Left ventricle myocardium inferior (tissue), 1 donor: ENCODE measurements around the gene SAFB. TPM values are rescaled to one million over a fixed set of nuclear protein-coding genes. Genes with fewer than 3 reads are reported as not detected.
"Not testable (repeated sequence)": the region's sequence is repeated elsewhere in the genome, so short reads cannot be mapped to it uniquely, and the experiment has no call there.

ENCODE experiments used
- DNase-seq: peaks from one replicate; pipeline ENCODE4 v3.0.0-alpha.2; 2020
- H3K27ac ChIP-seq: fragments of 200-600 bp; replicated peaks from 2 replicates; pipeline ENCODE4 v1.8.0; 2021
- H3K27me3 ChIP-seq: fragments of 200-600 bp; 2 replicates; pipeline ENCODE4 v1.8.0; 2021; ENCODE audit warnings: low read depth
- H3K36me3 ChIP-seq: fragments of 200-600 bp; 2 replicates; pipeline ENCODE4 v1.8.0; 2021
- H3K4me1 ChIP-seq: fragments of 200-600 bp; 2 replicates; pipeline ENCODE4 v1.8.0; 2021
- H3K4me3 ChIP-seq: fragments of 200-600 bp; 2 replicates; pipeline ENCODE4 v1.8.0; 2021; ENCODE audit warnings: mild to moderate bottlenecking, moderate library complexity
- H3K9me3 ChIP-seq: fragments of 200-600 bp; replicated peaks from 2 replicates; pipeline ENCODE4 v1.8.0; 2021
- intact Hi-C: fragments of 100-400 bp; cut with micrococcal nuclease; formaldehyde crosslinking; loops from one replicate; pipeline ENCODE4 v1.11.0; 2022
- total RNA-seq: library from RNA; stranded (reverse); fragmentation: NEBNext Ultra II Directional; extraction: Animal tissue kit (Norgen Biotek cat#: 25700); gene quantifications from one replicate; pipeline ENCODE4 v1.2.1, GENCODE V29; 2021
- TF ChIP-seq, protein P1 (sequence below): fragments of 200-600 bp; IDR thresholded peaks from 2 replicates; pipeline ENCODE4 v1.8.0; 2021; ENCODE audit warnings: antibody characterized with exemption, mild to moderate bottlenecking, borderline replicate concordance
- donor health status: DM: no; HTN: yes; CAD: no; lungs with severe emphysema.

Gene SAFB
- total RNA-seq, 1 donor from 2014 or later, result 54.6 TPM

DNA sequence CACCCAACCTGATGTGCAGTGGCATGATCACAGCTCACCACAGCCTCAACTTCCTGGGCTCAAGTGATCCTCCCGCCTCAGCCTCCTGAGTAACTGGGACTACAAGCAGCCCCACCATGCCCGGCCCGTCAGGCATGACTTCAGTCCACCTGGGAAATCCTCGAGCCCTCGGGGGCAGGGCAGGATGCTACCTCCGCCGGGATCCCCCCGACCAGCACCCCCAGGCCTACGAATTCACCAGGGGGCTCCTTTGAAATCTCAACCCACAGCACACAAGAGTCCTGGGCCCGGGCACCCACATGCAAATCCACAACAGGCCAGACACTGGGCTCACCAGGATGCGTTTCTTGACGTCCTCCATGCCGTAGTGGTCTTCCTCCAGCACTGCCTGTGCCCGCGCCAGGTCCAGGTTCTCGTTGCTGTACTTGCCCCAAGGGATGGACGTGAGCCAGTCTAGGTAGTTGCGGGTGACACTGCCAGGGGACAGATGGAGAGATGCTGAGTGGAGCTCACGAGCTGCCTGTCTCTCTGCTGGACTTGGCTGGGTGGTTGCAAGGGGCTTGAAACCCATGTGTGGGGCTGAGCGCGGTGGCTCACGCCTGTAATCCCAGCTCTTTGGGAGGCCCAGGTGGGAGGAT lies 77.7 kb downstream of the SAFB start:
- intact Hi-C loops, result no loop called here
- H3K36me3 ChIP-seq, result peaks cover 80% of the 10 kb centered on the region

DNA sequence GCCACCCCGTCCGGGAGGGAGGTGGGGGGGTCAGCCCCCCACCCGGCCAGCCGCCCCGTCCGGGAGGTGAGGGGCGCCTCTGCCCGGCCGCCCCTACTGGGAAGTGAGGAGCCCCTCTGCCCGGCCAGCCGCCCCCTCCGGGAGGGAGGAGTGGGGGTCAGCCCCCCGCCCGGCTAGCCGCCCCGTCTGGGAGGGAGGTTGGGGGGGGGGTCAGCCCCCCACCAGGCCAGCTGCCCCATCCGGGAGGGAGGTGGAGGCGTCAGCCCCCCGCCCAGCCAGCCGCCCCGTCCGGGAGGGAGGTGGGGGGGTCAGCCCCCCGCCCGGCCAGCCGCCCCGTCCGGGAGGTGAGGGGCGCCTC lies 79.1 kb downstream of the SAFB start:
- H3K27me3 ChIP-seq, H3K9me3 ChIP-seq, H3K27ac ChIP-seq, H3K4me1 ChIP-seq, H3K4me3 ChIP-seq, DNase-seq, intact Hi-C loops: not testable (repeated sequence)
- peaks cover 80% of the 10 kb centered on the region for H3K36me3 ChIP-seq

More for the DNA sequence above, 77.7 kb downstream of the SAFB start:
- Histone ChIP-seq H3K4me3 (no peak overlapping the region), H3K27ac (no peak overlapping the region), H3K4me1 (no peaks in the 10 kb centered on the region), H3K9me3 (no peaks in the 10 kb centered on the region), H3K27me3 (no peaks in the 10 kb centered on the region)
- TF ChIP-seq, protein P1, sequence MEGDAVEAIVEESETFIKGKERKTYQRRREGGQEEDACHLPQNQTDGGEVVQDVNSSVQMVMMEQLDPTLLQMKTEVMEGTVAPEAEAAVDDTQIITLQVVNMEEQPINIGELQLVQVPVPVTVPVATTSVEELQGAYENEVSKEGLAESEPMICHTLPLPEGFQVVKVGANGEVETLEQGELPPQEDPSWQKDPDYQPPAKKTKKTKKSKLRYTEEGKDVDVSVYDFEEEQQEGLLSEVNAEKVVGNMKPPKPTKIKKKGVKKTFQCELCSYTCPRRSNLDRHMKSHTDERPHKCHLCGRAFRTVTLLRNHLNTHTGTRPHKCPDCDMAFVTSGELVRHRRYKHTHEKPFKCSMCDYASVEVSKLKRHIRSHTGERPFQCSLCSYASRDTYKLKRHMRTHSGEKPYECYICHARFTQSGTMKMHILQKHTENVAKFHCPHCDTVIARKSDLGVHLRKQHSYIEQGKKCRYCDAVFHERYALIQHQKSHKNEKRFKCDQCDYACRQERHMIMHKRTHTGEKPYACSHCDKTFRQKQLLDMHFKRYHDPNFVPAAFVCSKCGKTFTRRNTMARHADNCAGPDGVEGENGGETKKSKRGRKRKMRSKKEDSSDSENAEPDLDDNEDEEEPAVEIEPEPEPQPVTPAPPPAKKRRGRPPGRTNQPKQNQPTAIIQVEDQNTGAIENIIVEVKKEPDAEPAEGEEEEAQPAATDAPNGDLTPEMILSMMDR, result no peak
- DNase-seq, result no peak

DNA sequence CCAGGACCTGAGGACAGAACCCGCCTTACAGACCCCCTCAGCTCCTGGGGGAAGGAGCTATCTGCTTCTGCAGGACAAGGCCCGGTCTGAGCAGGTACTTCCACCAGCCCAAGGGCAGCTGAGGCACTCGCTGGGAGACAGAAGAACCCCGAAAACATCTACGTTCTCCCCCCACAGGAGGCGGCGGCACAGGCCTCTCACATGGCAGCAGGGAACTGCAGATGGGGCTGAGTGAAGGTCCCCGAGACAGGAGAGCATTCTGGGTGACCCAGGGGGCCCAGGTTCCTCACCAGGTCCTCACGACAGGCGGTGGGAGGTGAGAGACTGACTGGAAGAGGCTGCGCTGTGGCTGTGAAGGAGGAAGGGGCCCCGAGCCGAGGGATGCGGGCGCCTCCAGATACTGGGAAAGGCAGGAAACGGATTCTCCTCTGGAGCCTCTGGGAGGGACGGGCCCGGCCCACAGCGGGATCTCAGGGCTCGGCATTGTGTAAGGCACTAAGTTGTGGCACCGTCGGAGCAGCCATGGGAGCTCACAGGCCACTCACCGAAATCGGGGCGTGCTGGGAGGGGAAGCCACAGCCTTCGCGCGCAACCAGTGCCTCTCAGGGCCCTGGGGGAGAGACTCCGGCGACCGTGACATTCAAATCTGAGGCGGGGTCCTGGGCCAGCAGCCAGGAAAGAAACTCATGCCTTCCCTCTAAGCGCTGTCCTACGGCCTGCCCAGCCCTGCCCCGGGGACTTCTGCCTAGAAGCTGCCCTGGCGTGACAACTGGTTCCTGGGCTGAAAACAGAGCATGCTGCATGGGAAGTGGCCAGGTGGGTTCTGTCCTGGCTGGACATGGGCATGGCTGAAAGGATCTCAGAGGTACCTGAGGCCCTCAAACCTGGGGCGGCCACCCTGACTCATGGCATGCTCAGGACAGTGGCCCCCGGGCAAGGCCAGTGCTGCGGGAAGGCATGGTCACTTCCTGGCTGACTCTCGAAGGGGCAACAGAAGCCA lies 81.2 kb downstream of the SAFB start:
- TF ChIP-seq, protein P1, result no peak
- intact Hi-C loops, result no loop called here
- Histone ChIP-seq H3K27ac (no peak overlapping the region), H3K36me3 (peaks cover 80% of the 10 kb centered on the region), H3K4me1 (no peaks in the 10 kb centered on the region), H3K4me3 (no peak overlapping the region), H3K27me3 (no peaks in the 10 kb centered on the region), H3K9me3 (no peaks in the 10 kb centered on the region)
- no peak for DNase-seq

DNA sequence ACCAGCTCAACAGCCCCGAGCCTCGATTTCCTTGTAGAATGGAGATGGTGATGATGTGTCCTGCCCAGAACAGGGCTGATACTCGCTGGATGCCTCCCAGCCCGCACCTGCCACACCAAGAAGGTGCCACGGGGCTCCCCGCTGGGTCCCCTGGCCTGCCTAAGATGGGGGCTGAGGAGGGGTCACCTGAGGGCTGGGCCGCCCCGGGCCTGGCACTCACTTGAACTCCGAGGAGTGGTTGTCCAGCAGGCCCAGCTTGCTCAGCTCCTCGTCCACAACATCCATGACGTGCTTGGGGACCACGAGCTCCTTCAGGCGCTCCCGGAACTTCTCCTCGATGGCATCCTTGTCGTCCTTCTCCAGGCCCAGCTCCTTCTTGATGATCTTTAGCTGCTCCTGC lies 82.7 kb downstream of the SAFB start:
- Histone ChIP-seq H3K27ac (no peak overlapping the region), H3K4me1 (no peaks in the 10 kb centered on the region)
- TF ChIP-seq, protein P1, result no peak

DNA sequence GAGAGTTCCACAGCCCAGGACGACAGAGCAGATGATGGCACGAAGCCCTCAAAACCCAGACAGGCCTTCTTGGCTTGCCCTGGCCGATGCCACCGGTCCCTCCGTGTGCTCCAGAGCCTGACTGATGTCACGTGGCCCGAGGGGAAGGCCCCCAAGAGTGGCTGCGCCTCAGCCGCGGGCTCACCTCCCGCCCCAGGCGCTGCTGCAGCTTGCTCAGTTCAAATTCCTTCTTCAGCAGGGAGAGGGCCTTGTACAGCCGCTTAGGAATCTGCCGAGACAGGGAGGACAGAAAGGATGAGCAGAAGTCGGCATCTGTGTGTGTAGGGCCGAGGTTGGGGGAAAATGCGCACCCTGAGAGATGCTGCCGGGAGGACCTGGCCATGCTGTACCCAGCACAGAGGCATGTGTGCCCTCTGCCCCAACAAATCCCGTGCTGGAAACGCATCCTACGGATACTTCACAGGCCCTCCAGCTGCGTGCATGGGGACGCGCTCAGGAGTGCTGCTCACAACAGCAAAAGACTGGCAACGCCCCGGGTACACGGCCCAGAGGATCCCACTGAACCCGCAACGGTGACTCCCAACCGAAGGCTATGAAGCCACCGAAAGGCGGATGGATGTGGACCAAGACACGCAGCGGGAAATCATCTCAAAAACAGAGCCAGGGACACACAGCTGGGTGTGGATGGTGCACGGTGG lies 84.1 kb downstream of the SAFB start:
- Histone ChIP-seq H3K4me1 (no peaks in the 10 kb centered on the region), H3K4me3 (no peak overlapping the region), H3K27me3 (no peaks in the 10 kb centered on the region), H3K36me3 (peaks cover 82% of the 10 kb centered on the region), H3K9me3 (no peaks in the 10 kb centered on the region), H3K27ac (no peak overlapping the region)
- DNase-seq, result no peak
- intact Hi-C loops, result no loop called here
- TF ChIP-seq, protein P1, result no peak

More for the DNA sequence above, 82.7 kb downstream of the SAFB start:
- intact Hi-C loops, result no loop called here
- H3K27me3 ChIP-seq, result no peaks in the 10 kb centered on the region
- no peaks in the 10 kb centered on the region for H3K9me3 ChIP-seq
- no peak overlapping the region for H3K4me3 ChIP-seq
- peaks cover 74% of the 10 kb centered on the region for H3K36me3 ChIP-seq
- no peak for DNase-seq
